GM19467 (cell line): Measurements from ENCODE around the gene CD81.
"Not testable (repeated sequence)": the region's sequence is repeated elsewhere in the genome, so short reads cannot be mapped to it uniquely, and the experiment has no call there.

ENCODE experiments used
- ATAC-seq: cut with Tn5 transposase; IDR thresholded peaks from one replicate; pipeline ENCODE4 v1.9.1; 2021; ENCODE audit warnings: mild to moderate bottlenecking, moderate library complexity; ENCODE audit not compliant: unreplicated experiment

The CD81 gene, protein sequence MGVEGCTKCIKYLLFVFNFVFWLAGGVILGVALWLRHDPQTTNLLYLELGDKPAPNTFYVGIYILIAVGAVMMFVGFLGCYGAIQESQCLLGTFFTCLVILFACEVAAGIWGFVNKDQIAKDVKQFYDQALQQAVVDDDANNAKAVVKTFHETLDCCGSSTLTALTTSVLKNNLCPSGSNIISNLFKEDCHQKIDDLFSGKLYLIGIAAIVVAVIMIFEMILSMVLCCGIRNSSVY

DNA sequence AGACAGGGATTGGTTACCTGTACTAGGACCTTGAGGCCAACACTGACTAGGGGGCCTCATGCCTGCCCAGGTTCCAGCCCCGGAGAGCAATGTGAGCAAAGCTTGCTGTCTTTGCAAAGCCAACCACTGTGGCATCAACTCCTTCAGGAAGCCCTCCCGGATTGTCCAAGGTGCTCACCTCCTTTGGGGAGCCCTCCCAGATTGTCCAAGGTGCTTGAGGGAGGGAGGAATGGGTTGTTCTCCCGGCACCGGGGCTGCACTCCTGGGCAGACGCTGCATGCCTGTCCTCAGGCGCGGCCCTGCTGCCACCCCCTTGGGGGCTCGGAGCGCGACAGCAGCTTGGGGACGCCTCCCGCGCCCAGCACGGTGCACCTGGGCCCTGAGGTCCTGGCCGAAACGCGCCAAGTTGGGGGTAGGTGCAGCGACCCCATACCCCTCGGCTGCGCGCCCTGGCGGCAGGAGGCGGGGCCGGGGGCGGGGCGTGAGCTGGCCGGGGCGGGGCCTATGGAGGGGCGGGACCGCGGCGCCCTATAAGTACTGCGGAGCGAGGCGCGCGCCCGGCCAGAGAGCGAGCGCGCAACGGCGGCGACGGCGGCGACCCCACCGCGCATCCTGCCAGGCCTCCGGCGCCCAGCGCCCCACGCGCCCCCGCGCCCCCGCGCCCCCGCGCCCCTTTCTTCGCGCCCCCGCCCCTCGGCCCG, at the start of gene CD81:
CD81 (plus strand) TSS at position 560 of the 701 bp plus-strand sequence. CDS start 240 bp downstream, outside the sequence.
- no peak for ATAC-seq

DNA sequence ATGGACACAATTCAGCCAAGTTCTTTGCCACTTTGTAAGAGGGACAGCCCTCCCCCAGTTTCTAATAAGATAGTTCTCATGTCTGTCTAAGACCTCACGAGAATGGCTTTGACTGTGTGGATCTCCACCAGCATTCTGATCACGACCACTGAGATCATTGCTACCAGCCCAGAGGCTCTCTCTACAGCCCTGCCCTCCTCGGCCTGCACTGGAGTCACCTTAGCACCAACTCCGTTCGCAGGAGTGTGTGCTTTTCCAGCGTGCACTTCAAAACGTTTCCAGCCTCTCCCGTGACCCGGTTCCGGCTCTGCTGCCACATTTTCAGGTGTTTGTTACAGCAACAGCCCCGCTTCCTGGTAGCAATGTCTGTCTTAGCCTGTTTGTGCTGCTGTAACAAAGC, 49.1 kb upstream of the CD81 start:
- no peak for ATAC-seq

DNA sequence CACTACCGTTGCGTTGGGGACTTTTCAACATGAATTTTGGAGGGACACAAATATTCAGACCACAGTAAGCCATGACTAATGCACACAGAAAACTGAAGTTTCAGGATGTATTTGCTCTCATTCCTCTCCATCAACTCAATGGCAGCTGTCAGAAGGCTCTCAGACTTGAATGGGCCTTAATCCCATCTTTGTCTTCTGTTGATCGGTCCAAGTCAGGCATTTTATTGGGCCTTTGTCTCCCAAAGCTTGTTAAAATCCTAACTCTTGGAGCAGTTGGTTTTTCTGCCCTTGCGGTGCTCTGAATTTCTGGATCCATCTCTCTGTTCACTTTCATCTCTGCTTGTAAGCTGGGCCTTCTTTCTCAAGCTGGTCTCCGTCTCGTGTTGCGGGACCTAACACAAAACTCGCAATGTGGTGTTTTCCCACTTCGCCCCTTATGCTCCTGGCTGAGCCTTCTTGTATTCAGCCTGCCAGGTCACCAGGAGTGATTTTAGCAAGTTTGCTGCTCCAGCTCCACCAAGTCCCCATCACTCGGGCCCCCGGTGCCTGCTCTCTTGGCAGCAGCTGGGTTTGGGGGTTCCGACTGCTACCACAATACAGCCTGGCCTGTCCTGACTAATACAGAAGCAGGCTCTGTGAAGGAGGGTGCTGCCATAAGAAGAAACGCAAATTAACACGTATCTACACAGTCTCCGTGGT, 48.3 kb upstream of the CD81 start:
- ATAC-seq = no peak

DNA sequence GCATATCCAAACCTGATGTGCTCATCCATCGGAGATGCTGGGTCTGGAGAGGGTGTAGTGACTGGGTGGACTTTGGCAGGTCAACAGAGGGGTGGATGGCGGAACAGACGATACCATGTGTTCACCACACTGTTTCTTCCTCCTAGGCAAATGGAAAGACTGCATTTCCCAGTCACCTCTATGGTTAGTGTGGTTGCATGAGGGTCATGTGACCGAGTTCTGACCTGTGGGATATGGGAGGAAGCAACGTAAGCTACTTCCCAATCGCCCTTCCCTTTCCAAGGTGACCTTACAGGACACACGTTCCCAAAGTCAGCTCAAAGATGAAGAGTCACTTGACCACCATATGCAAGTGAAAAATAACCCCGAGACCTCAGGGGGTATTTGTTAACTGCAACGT, 47.6 kb upstream of the CD81 start:
- no peak for ATAC-seq

DNA sequence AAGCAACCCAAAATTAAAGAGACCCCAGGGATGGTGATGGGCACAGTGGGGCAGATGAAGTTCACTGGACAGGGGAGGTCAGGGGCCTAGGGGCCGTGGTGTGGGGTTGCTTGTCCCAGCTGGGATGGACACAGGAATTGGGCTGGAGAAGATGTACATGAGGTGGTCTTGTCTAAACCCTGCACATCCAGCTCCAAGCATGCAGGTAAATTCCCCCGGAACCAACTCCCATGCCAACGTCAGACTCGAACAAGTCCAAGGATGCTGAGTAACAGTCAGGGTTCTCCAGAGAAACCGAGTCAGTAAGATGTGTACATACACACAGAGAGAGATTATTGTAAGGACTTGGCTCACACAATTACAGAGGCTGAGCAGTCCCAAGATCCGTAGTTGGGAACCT, 46.4 kb upstream of the CD81 start:
- ATAC-seq = no peak

DNA sequence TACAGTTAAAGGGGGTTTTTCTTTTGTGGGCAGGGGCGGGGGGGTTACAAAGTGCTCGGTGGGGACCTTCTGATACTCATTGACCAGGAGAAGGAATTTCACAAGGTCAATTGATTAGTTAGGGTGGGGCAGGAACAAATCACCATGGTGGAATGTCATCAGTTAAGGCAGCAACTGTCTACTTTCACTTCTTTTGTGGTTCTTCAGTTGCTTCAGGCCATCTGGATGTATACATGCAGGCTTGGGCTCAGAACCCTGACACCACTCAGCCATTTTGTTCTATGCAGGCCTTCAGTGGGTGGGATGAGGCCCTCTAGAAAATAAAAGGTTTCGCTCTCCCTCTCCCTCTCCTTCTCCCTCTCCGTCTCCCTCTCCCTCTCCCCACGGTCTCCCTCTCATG, 45.7 kb upstream of the CD81 start:
- ATAC-seq = no peak

DNA sequence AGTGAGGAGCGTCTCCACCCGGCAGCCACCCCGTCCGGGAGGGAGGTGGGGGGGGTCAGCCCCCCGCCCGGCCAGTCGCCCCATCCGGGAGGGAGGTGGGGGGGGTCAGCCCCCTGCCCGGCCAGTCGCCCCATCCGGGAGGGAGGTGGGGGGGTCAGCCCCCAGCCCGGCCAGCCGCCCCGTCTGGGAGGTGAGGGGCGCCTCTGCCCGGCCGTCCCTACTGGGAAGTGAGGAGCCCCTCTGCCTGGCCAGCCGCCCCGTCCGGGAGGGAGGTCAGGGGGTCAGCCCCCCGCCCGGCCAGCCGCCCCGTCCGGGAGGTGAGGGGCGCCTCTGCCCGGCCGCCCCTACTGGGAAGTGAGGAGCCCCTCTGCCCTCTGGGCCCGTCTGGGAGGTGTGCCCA, 44.5 kb upstream of the CD81 start:
- not testable (repeated sequence) for ATAC-seq

DNA sequence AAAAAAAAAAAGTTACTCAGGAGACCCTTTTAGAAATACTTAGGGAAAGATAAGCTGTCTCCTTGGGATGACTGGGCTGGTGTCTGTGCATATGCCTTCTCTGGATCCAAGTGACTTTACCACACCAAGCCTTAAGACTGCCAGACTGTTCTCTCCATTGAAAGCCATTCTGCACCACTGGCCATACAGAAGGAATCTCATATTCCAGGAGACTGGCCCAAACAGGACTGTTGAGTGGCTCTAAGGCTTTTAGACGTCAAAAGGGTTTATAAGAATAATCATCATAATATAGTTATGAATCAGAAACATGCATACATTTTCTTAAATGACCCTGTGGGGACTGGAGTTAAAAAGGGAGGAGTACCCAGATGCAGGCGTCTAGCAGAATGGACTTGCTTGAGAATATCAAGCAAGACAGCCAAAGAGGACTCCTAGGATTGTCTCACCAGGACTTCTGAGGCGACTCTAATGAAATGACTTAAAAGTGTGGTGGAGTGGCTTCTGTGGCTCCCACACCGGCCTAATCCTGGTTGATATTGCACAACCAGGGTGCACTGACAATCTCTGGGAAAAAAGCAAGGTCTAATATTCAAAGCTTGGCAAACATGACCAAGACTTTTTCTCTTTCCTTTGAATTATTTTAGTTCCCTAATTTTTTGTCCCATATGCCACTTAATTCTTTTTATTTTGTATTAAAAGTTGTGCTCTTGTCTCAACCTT, 43.5 kb upstream of the CD81 start:
- ATAC-seq = not testable (repeated sequence)

DNA sequence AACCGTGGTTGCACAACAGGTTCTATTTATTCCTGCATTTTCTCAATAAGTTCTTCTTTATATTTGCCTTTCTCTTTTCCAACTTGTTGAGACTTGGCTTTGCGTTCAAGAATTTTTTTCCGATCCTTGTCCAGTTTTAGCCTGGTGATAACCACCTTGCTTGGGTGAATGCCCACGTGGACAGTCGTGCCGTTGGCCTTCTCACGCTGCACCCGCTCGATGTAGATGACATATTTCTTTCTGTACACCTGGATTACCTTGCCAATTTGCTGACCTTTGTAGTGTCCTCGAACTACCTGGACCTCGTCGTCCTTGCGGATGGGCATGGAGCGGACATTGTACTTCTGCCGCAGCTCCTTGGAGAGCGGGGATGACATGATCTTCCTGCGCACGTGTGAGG, 41.8 kb upstream of the CD81 start:
- not testable (repeated sequence) for ATAC-seq

DNA sequence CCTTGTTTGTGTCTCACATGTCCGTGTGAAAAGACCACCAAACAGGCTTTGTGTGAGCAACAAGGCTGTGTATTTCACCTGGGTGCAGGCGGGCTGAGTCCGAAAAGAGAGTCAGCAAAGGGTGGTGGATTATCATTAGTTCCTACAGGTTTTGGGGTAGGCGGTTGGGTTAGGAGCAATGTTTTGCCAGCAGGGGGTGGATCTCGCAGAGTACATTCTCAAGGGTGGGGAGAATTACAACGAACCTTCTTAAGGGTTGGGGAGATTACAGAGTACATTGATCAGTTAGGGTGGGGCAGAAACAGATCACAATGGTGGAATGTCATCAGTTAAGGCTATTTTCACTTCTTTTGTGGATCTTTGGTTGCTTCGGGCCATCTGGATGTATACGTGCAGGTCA, 38.4 kb upstream of the CD81 start:
- not testable (repeated sequence) for ATAC-seq

DNA sequence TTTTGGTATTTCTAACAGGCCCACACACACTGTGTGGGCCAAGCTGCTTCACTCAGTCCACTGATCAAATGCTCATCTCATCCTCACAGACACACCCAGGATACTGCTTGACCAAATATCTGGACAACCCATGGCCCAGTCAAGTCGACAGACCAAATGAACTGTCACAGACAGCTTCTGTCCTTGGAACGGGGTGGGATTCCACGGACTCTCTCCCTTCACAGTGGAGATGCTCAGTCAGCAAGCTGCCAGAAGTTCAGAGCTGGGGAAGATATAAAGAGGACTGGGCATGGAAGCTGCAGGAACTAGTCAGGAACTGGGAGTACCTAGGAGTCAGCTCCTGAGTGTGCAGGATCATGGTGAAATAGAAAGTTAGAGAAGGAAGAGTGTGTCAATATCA, 34.6 kb upstream of the CD81 start:
- no peak for ATAC-seq

DNA sequence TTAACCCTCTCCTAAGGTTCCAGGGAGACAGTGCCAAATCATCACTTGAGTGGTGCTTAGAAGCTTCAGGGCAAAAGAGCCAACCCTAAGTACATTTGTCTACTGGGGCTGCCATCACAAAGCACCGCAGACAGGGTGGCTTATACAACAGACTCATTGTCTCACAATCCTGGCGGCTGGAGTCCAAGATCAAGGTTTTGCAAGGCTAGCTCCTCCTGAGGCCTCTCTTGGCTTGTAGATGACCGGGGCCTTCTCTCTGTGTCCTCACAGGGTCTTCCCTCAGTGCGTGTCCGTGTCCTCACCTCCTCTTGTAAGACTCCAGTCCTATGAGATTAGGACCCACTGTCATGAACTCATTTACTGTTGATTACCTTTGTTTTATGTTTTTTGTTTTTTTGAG, 34.1 kb upstream of the CD81 start:
- no peak for ATAC-seq

DNA sequence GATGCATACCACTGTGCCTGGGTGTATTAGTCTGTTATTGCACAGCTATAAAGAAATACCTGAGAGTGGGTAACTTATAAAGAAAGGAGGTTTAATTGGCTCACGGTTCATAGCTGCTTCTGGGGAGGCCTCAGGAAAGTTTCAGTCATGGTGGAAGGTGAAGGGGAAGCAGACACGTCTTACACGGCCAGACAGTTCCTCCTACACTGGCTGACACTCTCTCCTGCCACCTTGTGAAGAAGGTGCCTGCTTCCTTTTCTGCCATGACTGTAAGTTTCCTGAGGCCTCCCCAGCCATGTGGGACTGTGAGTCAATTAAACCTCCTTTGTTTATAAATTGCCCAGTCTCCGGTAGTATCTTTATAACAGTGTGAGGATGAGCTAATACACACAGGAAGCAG, 33.6 kb upstream of the CD81 start:
- ATAC-seq = no peak

DNA sequence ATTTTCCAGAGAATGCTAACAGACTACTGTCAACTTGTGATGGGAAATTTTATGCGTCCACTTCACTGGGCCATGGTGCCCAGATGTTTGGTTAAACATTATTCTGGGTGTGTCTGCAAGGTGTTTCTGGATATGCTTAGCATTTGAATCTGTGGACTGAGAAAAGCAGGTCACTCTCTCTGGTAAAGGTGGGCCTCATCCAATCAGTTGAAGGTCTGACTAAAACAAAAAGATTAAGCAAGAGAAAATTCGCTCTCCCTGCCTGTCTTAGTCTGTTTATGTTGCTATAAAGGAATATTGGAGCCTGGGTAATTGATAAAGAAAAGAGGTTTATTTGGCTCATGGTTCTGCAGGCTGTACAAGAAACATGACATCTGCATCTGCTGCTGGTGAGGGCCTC, 32.1 kb upstream of the CD81 start:
- no peak for ATAC-seq

DNA sequence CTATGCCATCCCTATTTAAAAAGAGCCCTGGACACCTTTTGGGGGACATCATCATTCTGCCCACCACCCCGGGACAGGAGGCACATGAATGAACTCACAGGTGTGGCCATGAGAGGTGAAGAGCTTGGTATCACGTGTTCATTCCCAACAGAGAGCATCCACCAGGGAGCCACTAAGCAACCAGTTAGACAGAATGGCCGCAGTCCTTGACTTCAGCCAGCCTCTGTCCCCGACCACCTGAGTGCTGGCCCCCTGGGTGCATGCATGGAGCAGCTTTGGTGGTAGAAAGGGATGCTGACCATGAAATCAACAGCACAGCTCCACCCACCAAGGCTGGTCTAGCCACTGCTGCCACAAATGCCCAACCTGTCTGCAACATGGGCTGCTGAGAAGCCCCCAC, 31.1 kb upstream of the CD81 start:
- no peak for ATAC-seq

DNA sequence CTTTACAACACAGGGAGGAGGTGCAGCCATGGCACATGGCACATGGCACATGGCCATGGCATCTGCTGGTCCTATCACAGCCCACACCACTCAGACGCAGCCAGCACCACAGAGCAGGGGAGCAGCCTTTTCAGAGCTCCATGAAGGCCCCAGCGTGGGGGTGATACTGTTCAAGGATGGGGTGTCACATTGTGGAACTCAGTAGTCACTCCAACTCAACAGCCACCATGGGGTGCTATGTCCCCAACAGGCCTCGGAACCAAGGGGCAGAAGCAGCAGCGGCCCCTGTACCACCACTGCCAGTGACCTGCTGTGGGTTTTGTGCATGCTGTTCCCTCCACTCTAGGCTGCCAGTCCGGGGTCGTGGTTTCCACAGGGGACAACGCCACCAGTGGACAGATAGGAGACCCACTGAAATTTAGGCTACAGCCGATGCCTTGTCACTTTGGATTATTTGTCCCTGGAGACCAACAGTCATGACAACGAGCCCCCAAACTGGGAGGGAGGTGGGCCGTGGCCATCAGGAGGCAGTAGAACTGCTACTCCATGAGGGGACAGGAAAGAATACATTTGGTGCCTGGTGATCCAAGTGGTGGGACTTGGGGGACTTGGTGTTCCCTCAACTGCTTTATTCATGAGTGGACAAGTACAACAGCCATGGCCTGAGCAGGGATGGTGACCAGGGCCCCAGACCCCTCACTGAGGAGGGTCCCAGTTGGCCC, 30.4 kb upstream of the CD81 start:
- ATAC-seq = no peak

DNA sequence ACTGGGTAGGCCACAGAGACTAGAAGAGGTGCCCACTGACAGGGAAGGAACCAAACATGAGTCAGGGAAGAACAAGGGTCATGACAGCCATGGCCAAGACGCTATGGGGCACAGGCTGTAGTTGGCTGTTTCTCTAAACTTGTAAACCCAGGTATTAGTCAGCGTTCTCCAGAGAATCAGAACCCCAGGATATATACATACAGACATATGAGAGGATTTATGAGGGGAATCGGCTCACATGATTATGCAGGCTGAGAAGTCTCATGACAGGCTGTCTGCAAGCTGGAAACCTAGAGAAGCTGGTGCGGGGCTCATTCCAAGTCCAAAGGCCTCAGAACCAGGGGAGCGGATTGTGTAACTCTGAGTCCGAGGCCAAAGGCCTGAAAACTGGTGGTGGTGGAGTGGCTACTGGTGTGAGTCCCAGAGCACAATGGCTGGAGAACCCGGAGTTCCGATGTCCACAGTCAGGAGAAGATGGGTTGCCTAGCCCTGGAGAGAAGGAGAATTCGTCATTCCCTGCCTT, 29.7 kb upstream of the CD81 start:
- ATAC-seq = no peak

DNA sequence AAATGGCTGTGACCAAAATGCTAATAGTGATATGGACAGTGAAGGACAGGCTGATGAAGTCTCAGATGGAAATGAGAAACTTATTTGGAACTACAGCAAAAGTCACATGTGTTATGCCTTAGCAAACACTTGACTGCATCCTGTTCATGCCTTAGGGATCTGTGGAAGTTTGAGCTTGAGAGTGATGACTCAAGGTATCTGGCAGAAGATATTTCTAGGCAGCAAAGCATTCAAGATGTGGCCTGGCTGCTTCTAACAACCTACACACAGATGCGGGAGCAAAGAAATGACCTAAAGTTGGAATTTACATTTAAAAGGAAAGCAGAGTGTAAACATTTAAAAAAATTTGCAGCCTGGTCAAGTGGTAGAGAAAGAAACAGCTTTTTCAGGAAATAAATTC, 28.1 kb upstream of the CD81 start:
- no peak for ATAC-seq

DNA sequence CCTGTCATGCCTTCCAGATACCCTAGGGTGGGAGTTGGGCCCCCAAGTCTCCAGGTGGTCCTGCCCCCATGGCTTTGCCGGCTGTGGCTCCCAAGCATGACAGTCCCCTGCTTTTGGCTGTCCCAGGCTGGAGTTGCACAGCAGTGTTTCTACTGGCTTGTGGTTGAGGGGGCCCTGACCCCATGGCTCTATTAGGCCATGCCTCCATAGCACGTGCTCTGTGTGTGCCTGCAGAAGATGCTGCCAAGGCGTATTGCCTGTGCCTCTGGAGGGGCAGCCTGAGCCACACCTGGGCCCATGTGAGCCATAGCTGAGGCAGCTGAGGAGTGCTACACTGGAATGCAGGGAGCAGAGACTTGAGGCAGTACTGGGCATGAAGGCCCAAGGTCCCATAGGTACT, 25.4 kb upstream of the CD81 start:
- no peak for ATAC-seq

DNA sequence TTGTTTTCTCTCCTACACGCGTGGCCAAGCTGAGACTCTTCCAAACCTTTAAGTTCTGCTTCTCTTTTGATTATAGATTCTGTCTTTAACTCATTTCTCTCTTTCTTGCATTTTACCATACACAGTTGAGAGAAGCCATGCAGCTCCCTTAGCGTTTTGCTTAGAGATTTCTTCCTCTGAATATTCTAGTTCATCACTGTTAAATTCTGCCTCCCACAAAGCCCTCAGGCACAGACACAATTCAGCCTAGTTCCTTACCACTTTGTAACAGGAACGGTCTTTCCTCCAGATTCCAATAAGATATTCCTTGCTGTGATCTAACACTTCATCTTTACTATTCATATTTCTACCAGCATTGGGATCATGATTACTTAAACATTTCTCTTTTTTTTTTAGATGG, 24.7 kb upstream of the CD81 start:
- no peak for ATAC-seq
